Measurements from ENCODE around the gene CETN3. TPM values are rescaled to one million over a fixed set of nuclear protein-coding genes. Genes with fewer than 3 reads are reported as not detected.

CETN3 gene
- total and polyA plus RNA-seq, 9 of the 15 experiments (the other 6 are each of a cell fraction or from before 2014, with no cell fraction given) = 43.3 to 113 (median 82.4) TPM

GRCh38 chr5:90355635-90356034, 53.9 kb downstream of the CETN3 start (continued):
- TF ChIP-seq TFE3 (CRISPR knock-in tag; IDR thresholded peaks at IDR 0.05) = no peak
- TF ChIP-seq EP300 (IDR thresholded peaks at IDR 0.05; ENCODE audit: low read length) = no peak
- TF ChIP-seq HNRNPH1 (optimal IDR thresholded peaks at IDR 0.05; ENCODE audit: low read depth, low read length) = no peak
- no peak for TF ChIP-seq FOXK1 (CRISPR knock-in tag; IDR thresholded peaks at IDR 0.05; ENCODE audit: borderline replicate concordance)
- no peak for TF ChIP-seq ID3 (CRISPR knock-in tag; IDR thresholded peaks at IDR 0.05)
- no peak for TF ChIP-seq ID3 (tag; IDR thresholded peaks at IDR 0.05)
- TF ChIP-seq ZBTB9 (CRISPR knock-in tag; IDR thresholded peaks at IDR 0.05) = no peak
- TF ChIP-seq FOXM1 (IDR thresholded peaks at IDR 0.05; ENCODE audit: low read depth) = no peak
- TF ChIP-seq FOXM1 (CRISPR knock-in tag; IDR thresholded peaks at IDR 0.05; ENCODE audit: low read depth) = no peak
- no peak for TF ChIP-seq BHLHE40 (IDR thresholded peaks at IDR 0.05; ENCODE audit: low read length)

All from K562 (cell line).